ENCODE results near the gene ATG7.
A peak's percentile ranks its signal among the peaks of the same experiment; 100 is the strongest.

Gene ATG7

DNA sequence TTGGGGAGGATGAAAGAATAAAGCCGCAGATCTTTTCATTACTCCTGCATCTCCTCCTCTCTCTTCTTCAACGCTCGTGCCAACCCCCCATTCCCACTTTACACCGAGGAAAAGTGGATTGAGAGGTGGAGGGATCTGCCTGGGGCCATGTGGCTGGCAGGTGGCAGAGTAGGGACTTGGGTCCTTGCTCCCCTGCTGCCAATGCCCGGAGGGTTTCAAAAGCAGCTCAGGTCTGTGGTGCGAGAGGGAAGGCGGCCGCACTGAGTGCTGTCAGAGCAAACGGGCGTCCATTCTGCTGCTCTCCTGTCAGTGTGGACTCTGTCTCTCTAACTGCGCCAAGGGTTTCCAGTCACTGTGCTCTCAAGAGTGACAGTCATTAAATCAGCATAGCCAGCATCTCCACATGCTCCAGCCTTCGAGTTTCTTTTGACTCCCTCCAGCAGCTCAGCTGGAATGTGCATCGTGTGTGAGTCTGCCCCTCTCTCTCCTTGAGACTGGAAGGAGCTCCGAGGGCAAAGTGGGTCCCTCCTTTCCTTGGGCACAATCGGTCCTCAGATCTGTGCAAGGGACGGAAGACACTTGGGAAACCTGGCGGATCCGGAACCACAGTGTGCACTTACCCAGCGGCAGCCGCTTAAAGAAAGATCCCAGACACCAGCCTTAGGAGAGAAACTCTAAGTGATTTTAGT is 302.9 kb downstream of the ATG7 start:
- no peaks in the 10 kb centered on the region for H3K9me3 ChIP-seq (ENCODE audit: control insufficient read depth, insufficient read depth, low read length)
- no peak overlapping the region for H3K27ac ChIP-seq (ENCODE audit: low read length)
- peaks cover under 1% of the 10 kb centered on the region; the same call in 1 of the 2 replicates for H3K4me1 ChIP-seq (ENCODE audit: control insufficient read depth, insufficient read depth, low read length)
- DNase-seq (ENCODE audit: low read depth, low spot score), result no peak
- no peaks in the 10 kb centered on the region for H3K27me3 ChIP-seq (ENCODE audit: control insufficient read depth, insufficient read depth, low read length)
- H3K36me3 ChIP-seq (ENCODE audit: control insufficient read depth, insufficient read depth, low read length), result no peaks in the 10 kb centered on the region
- no CpG with 5 or more reads among the region's 20 CpGs for WGBS (ENCODE audit: insufficient coverage, insufficient read length)
- no peak overlapping the region for H3K4me3 ChIP-seq (ENCODE audit: low read length)

DNA sequence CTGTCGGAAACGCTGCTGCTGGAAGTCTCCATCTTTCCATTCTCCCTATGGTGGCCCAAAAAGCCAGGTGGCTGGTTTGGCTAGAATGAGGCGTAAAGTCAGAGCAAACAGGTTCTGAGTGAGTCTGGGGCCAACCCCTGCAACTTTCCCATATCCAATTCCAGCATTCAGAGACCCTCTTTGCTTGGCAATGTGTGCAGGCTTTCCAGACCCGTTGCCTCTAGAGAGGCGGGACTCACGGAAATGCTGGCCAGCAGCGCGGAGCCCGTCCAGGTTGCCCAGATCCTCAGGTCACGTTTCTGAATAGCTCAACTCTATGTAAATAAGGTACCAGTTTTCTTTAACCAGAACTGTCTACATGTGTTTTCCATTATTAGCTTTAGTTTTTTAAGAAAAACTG is 303.5 kb downstream of the ATG7 start:
- no peaks in the 10 kb centered on the region for H3K27me3 ChIP-seq (ENCODE audit: control insufficient read depth, insufficient read depth, low read length)
- no peaks in the 10 kb centered on the region for H3K36me3 ChIP-seq (ENCODE audit: control insufficient read depth, insufficient read depth, low read length)
- DNase-seq (ENCODE audit: low read depth, low spot score), result no peak
- H3K9me3 ChIP-seq (ENCODE audit: control insufficient read depth, insufficient read depth, low read length), result no peaks in the 10 kb centered on the region
- no peak overlapping the region for H3K4me3 ChIP-seq (ENCODE audit: low read length)
- H3K4me1 ChIP-seq (ENCODE audit: control insufficient read depth, insufficient read depth, low read length), result no peaks in the 10 kb centered on the region
- H3K27ac ChIP-seq (ENCODE audit: low read length), result no peak overlapping the region
- no CpG with 5 or more reads among the region's 10 CpGs for WGBS (ENCODE audit: insufficient coverage, insufficient read length)

DNA sequence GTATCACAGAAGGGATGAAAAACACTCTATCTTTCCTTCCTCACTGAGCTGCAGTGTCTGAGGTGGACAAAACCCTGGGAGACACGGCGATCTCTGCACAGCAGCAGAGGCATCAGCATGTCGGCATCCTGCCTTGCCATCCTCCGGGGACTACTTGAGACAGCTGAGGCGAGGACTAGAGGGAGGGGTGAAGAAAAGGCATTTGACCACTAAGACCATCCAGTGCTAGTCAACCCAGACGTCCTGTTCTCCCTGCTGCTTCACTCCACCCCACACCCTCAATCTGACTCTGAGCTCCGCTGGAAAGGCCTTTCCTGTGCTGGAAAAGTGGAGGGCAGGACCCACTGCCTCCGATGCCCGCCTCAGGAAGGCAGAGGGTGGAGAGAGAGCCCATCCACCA is 304.3 kb downstream of the ATG7 start:
- Histone ChIP-seq H3K36me3 (ENCODE audit: control insufficient read depth, insufficient read depth, low read length) (no peaks in the 10 kb centered on the region), H3K27ac (ENCODE audit: low read length) (no peak overlapping the region)

GRCh38 chr3:11578169-11578568 is 306.0 kb downstream of the ATG7 start:
- no CpG with 5 or more reads among the region's 8 CpGs for WGBS (ENCODE audit: insufficient coverage, insufficient read length)
- DNase-seq (ENCODE audit: low read depth, low spot score), result no peak
- H3K4me3 ChIP-seq (ENCODE audit: low read length), result no peak overlapping the region
- H3K36me3 ChIP-seq (ENCODE audit: control insufficient read depth, insufficient read depth, low read length), result no peaks in the 10 kb centered on the region
- peaks cover 2% of the 10 kb centered on the region for H3K4me1 ChIP-seq (ENCODE audit: control insufficient read depth, insufficient read depth, low read length)
- no peaks in the 10 kb centered on the region for H3K27me3 ChIP-seq (ENCODE audit: control insufficient read depth, insufficient read depth, low read length)
- H3K9me3 ChIP-seq (ENCODE audit: control insufficient read depth, insufficient read depth, low read length), result no peaks in the 10 kb centered on the region
- no peak overlapping the region for H3K27ac ChIP-seq (ENCODE audit: low read length)

More for the DNA sequence above, 304.3 kb downstream of the ATG7 start:
- H3K9me3 ChIP-seq (ENCODE audit: control insufficient read depth, insufficient read depth, low read length), result no peaks in the 10 kb centered on the region
- no peaks in the 10 kb centered on the region for H3K27me3 ChIP-seq (ENCODE audit: control insufficient read depth, insufficient read depth, low read length)
- no peaks in the 10 kb centered on the region for H3K4me1 ChIP-seq (ENCODE audit: control insufficient read depth, insufficient read depth, low read length)
- no CpG with 5 or more reads among the region's 9 CpGs for WGBS (ENCODE audit: insufficient coverage, insufficient read length)
- no peak overlapping the region for H3K4me3 ChIP-seq (ENCODE audit: low read length)
- no peak for DNase-seq (ENCODE audit: low read depth, low spot score)

DNA sequence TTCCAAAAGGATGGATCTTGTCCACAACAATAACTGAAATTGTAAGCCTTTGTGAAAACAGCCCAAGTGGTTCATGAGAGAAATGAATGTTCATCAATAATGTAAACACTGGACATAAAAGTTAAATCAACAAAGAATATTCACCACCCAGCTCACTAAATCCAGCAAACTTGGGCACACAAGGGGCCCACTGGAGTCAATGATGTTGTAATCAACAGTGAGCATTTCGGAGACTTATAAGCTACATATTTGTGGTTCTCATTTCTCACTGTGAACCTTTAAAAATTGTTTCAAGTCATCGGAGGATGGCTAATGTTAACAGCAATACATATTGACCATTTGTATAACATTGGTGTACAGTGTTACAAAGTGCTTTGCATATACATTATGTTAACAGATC is 308.4 kb downstream of the ATG7 start:
- Histone ChIP-seq H3K4me1 (ENCODE audit: control insufficient read depth, insufficient read depth, low read length) (peaks cover 5% of the 10 kb centered on the region), H3K27ac (ENCODE audit: low read length) (no peak overlapping the region), H3K27me3 (ENCODE audit: control insufficient read depth, insufficient read depth, low read length) (no peaks in the 10 kb centered on the region), H3K36me3 (ENCODE audit: control insufficient read depth, insufficient read depth, low read length) (no peaks in the 10 kb centered on the region), H3K9me3 (ENCODE audit: control insufficient read depth, insufficient read depth, low read length) (no peaks in the 10 kb centered on the region), H3K4me3 (ENCODE audit: low read length) (no peak overlapping the region)
- DNase-seq (ENCODE audit: low read depth, low spot score), result no peak
- no CpG with 5 or more reads among the region's 2 CpGs for WGBS (ENCODE audit: insufficient coverage, insufficient read length)

- no CpG with 5 or more reads among the region's 16 CpGs for WGBS (ENCODE audit: insufficient coverage, insufficient read length)
- H3K4me1 ChIP-seq (ENCODE audit: control insufficient read depth, insufficient read depth, low read length), result peaks cover 5% of the 10 kb centered on the region
- H3K27ac ChIP-seq (ENCODE audit: low read length), result no peak overlapping the region
- peak overlapping the region; percentile 3; the same call in 1 of the 2 replicates for H3K4me3 ChIP-seq (ENCODE audit: low read length)
- DNase-seq (ENCODE audit: low read depth, low spot score), result no peak
- H3K36me3 ChIP-seq (ENCODE audit: control insufficient read depth, insufficient read depth, low read length), result no peaks in the 10 kb centered on the region
- H3K9me3 ChIP-seq (ENCODE audit: control insufficient read depth, insufficient read depth, low read length), result no peaks in the 10 kb centered on the region
- no peaks in the 10 kb centered on the region for H3K27me3 ChIP-seq (ENCODE audit: control insufficient read depth, insufficient read depth, low read length)
Observed at GRCh38 chr3:11581237-11582190, 309.3 kb downstream of the ATG7 start.

DNA sequence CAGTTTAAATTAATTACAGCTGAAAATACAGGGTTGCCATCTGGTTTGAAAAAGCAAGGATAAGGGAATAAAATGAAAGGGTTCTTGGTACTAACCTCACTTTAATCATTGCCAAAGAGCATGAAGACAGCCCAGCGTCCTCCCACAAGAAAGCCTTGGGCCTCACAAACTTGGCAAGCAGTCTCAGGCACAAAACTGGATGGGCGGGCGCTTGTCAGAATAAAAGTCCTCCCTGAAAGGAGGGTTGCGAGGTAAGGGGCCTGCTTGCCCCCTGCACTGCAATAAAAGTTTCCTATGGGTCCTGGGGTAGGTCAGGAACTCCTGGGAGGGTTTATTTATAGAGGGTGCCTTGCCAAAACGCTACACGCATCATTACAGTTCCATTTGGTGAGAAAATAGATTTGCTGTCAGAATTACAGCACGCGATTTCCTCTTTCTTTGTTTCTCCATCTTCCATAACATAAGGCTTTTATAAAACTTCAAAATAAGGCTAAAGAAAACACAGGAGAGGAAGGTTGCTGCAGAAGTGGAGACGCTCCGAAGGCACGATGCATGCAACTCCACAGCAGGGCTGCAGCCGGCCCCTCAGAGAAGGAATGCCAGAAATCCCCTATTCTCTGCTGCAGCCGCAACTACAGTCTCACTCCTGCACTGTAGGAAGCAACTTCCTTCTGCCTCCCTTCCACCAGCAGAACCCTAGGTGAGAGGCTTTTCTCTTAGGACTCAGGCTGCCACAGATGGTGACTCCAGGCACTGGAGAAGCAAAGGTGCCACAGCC is 310.2 kb downstream of the ATG7 start:
- Histone ChIP-seq H3K36me3 (ENCODE audit: control insufficient read depth, insufficient read depth, low read length) (no peaks in the 10 kb centered on the region), H3K4me3 (ENCODE audit: low read length) (no peak overlapping the region; the same call in 1 of the 2 replicates), H3K27ac (ENCODE audit: low read length) (no peak overlapping the region), H3K4me1 (ENCODE audit: control insufficient read depth, insufficient read depth, low read length) (peaks cover 5% of the 10 kb centered on the region), H3K9me3 (ENCODE audit: control insufficient read depth, insufficient read depth, low read length) (no peaks in the 10 kb centered on the region), H3K27me3 (ENCODE audit: control insufficient read depth, insufficient read depth, low read length) (no peaks in the 10 kb centered on the region)
- DNase-seq (ENCODE audit: low read depth, low spot score), result no peak
- WGBS (ENCODE audit: insufficient coverage, insufficient read length), result no CpG with 5 or more reads among the region's 13 CpGs

DNA sequence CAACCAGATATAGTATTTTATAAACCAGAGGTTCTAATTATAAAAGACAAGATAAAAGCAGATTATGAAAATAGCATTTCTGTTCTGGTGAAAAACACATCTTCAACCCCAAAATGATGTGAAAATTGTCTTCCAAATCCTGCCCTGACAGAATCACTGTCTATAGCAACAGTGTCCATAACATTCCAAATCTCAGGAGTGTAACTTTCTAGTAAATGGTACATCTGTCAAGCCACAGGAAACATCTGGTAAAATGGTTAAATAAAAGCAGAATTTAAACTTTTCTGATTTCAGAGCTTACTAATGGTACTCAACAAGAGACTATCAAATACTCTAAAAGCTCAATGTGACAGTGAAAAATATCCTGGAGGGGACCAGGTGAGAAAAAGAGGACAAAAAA is 311.0 kb downstream of the ATG7 start:
- Histone ChIP-seq H3K4me3 (ENCODE audit: low read length) (no peak overlapping the region), H3K4me1 (ENCODE audit: control insufficient read depth, insufficient read depth, low read length) (peaks cover 5% of the 10 kb centered on the region), H3K27me3 (ENCODE audit: control insufficient read depth, insufficient read depth, low read length) (no peaks in the 10 kb centered on the region), H3K27ac (ENCODE audit: low read length) (no peak overlapping the region), H3K36me3 (ENCODE audit: control insufficient read depth, insufficient read depth, low read length) (no peaks in the 10 kb centered on the region), H3K9me3 (ENCODE audit: control insufficient read depth, insufficient read depth, low read length) (no peaks in the 10 kb centered on the region)
- DNase-seq (ENCODE audit: low read depth, low spot score), result no peak

GRCh38 chr3:11583638-11584046 is 311.4 kb downstream of the ATG7 start:
- no peaks in the 10 kb centered on the region for H3K9me3 ChIP-seq (ENCODE audit: control insufficient read depth, insufficient read depth, low read length)
- no peak for DNase-seq (ENCODE audit: low read depth, low spot score)
- WGBS (ENCODE audit: insufficient coverage, insufficient read length), result 100% methylated on average over 1 of the region's 10 CpGs
- no peak overlapping the region for H3K4me3 ChIP-seq (ENCODE audit: low read length)
- H3K27me3 ChIP-seq (ENCODE audit: control insufficient read depth, insufficient read depth, low read length), result no peaks in the 10 kb centered on the region
- no peak overlapping the region for H3K27ac ChIP-seq (ENCODE audit: low read length)
- peaks cover 8% of the 10 kb centered on the region for H3K4me1 ChIP-seq (ENCODE audit: control insufficient read depth, insufficient read depth, low read length)
- H3K36me3 ChIP-seq (ENCODE audit: control insufficient read depth, insufficient read depth, low read length), result no peaks in the 10 kb centered on the region

- no peaks in the 10 kb centered on the region for H3K36me3 ChIP-seq (ENCODE audit: control insufficient read depth, insufficient read depth, low read length)
- no peaks in the 10 kb centered on the region for H3K9me3 ChIP-seq (ENCODE audit: control insufficient read depth, insufficient read depth, low read length)
- DNase-seq (ENCODE audit: low read depth, low spot score), result no peak
- H3K4me1 ChIP-seq (ENCODE audit: control insufficient read depth, insufficient read depth, low read length), result peaks cover 10% of the 10 kb centered on the region
- no peak overlapping the region for H3K4me3 ChIP-seq (ENCODE audit: low read length)
- H3K27me3 ChIP-seq (ENCODE audit: control insufficient read depth, insufficient read depth, low read length), result no peaks in the 10 kb centered on the region
- H3K27ac ChIP-seq (ENCODE audit: low read length), result no peak overlapping the region
- no CpG with 5 or more reads among the region's 4 CpGs for WGBS (ENCODE audit: insufficient coverage, insufficient read length)
Observed at GRCh38 chr3:11584570-11584969, 312.4 kb downstream of the ATG7 start.

Data from iPS DF 6.9 (cell line).